ENCODE results near the gene FAM193B. TPM values are rescaled to one million over a fixed set of nuclear protein-coding genes. Genes with fewer than 3 reads are reported as not detected.
A peak's percentile ranks its signal among the peaks of the same experiment; 100 is the strongest.

The FAM193B gene
- total and polyA plus RNA-seq, 9 of the 15 experiments (the other 6 are each of a cell fraction or from before 2014, with no cell fraction given), result 4.4 to 76.4 (median 37.3) TPM

GRCh38 chr5:177483994-177484901, 70.1 kb downstream of the FAM193B start (continued):
- no peak for TF ChIP-seq ESRRA (IDR thresholded peaks at IDR 0.05; ENCODE audit: borderline replicate concordance, low read depth)
- TF ChIP-seq HES1 (IDR thresholded peaks at IDR 0.05; ENCODE audit: low read depth), result no peak
- TF ChIP-seq HCFC1 (IDR thresholded peaks at IDR 0.05; ENCODE audit: low read depth, low read length), result no peak
- no peak for TF ChIP-seq FIP1L1 (IDR thresholded peaks at IDR 0.05; ENCODE audit: low read depth, low read length, poor library complexity, severe bottlenecking)
- TF ChIP-seq DLX4 (CRISPR knock-in tag; IDR thresholded peaks at IDR 0.05), result no peak
- TF ChIP-seq MIER1 (IDR thresholded peaks at IDR 0.05; ENCODE audit: low read depth), result no peak
- no peak for TF ChIP-seq ZNF785 (CRISPR knock-in tag; IDR thresholded peaks at IDR 0.05)
- no peak for TF ChIP-seq ZNF655 (CRISPR knock-in tag; IDR thresholded peaks at IDR 0.05)
- TF ChIP-seq NFXL1 (CRISPR knock-in tag; IDR thresholded peaks at IDR 0.05), result no peak
- TF ChIP-seq POLR2B (IDR thresholded peaks at IDR 0.05; ENCODE audit: low read depth, partially characterized antibody), result peak; percentile 53
- TF ChIP-seq CEBPB (tag; IDR thresholded peaks at IDR 0.05), result no peak
- TF ChIP-seq POLR2AphosphoS5 (IDR thresholded peaks at IDR 0.05; ENCODE audit: control insufficient read depth, insufficient read depth, low read depth, low read length), result peak; percentile 46; the same call in 1 of the 2 replicates
- TF ChIP-seq FOXJ2 (tag; IDR thresholded peaks at IDR 0.05), result no peak
- 0 out of 2 replicates have a peak, but pooled peaks have one; percentile 55 for TF ChIP-seq CBX1 (IDR thresholded peaks at IDR 0.05; ENCODE audit: low read depth)
- no peak for TF ChIP-seq ZNF695 (CRISPR knock-in tag; IDR thresholded peaks at IDR 0.05)
- peak; percentile 9 for TF ChIP-seq MYNN (IDR thresholded peaks at IDR 0.05)
- no peak for TF ChIP-seq MYNN (CRISPR knock-in tag; IDR thresholded peaks at IDR 0.05)
- TF ChIP-seq SMARCA5 (IDR thresholded peaks at IDR 0.05), result no peak
- TF ChIP-seq WHSC1 (IDR thresholded peaks at IDR 0.05; ENCODE audit: low read length), result no peak
- TF ChIP-seq LCOR (CRISPR knock-in tag; IDR thresholded peaks at IDR 0.05), result 0 out of 2 replicates have a peak, but pooled peaks have one; percentile 21
- TF ChIP-seq DEAF1 (CRISPR knock-in tag; IDR thresholded peaks at IDR 0.05), result no peak
- no peak for TF ChIP-seq POLR3G (IDR thresholded peaks at IDR 0.05; ENCODE audit: extremely low read depth, insufficient read length, insufficient replicate concordance)
- peak; percentile 75 for TF ChIP-seq SUPT5H (IDR thresholded peaks at IDR 0.05)
- TF ChIP-seq THRB (CRISPR knock-in tag; conservative IDR thresholded peaks at IDR 0.05), result 0 out of 2 replicates have a peak, but pooled peaks have one; percentile 80
- no peak for TF ChIP-seq CHD1 (IDR thresholded peaks at IDR 0.05; ENCODE audit: low read length)

Data from K562 (cell line).